DOHH2 (cell line): ENCODE results near the gene IGFBP3.
A peak's percentile ranks its signal among the peaks of the same experiment; 100 is the strongest.

Experiments
- H3F3A ChIP-seq: fragments of 200-600 bp; sonication (generic), shearing (Covaris generic); 2 replicates; pipeline ENCODE4 v1.6.0; 2016; ENCODE audit warnings: antibody characterized with exemption, mild to moderate bottlenecking; ENCODE audit not compliant: control insufficient read depth, insufficient read depth
- H3K27ac ChIP-seq: fragments of 200-600 bp; sonication (generic); 2 replicates; pipeline ENCODE4 v1.5.1; 2014; ENCODE audit warnings: low read depth, mild to moderate bottlenecking, low read length, moderate library complexity
- H3K27me3 ChIP-seq: fragments of 200-600 bp; sonication (generic); 2 replicates; pipeline ENCODE4 v1.6.1; 2014; ENCODE audit warnings: mild to moderate bottlenecking, low read length, mixed read lengths; ENCODE audit not compliant: control insufficient read depth
- H3K36me3 ChIP-seq: fragments of 200-600 bp; sonication (generic); 2 replicates; pipeline ENCODE4 v1.6.1; 2014; ENCODE audit warnings: mild to moderate bottlenecking, low read length, moderate library complexity, mixed read lengths; ENCODE audit not compliant: control insufficient read depth
- H3K4me1 ChIP-seq: fragments of 200-600 bp; sonication (generic); 2 replicates; pipeline ENCODE4 v1.6.1; 2014; ENCODE audit warnings: mild to moderate bottlenecking, low read length, mixed read lengths; ENCODE audit not compliant: control insufficient read depth
- H3K4me2 ChIP-seq: fragments of 200-600 bp; sonication (generic); 2 replicates; pipeline ENCODE4 v1.6.0; 2014; ENCODE audit warnings: mild to moderate bottlenecking, low read length, moderate library complexity
- H3K4me3 ChIP-seq: fragments of 200-600 bp; sonication (generic); 2 replicates; pipeline ENCODE4 v1.5.1; 2014; ENCODE audit warnings: mild to moderate bottlenecking, low read length, mixed read lengths
- H3K79me2 ChIP-seq: fragments of 200-600 bp; sonication (generic); 2 replicates; pipeline ENCODE4 v1.6.1; 2014; ENCODE audit warnings: mild to moderate bottlenecking, low read length, mixed read lengths; ENCODE audit not compliant: control insufficient read depth
- H3K9me2 ChIP-seq: fragments of 200-600 bp; sonication (generic); replicated peaks from 2 replicates; pipeline ENCODE4 v1.6.1; 2014; ENCODE audit warnings: mild to moderate bottlenecking, low read length, mixed read lengths; ENCODE audit not compliant: control insufficient read depth
- H3K9me3 ChIP-seq: fragments of 200-600 bp; sonication (generic); 2 replicates; pipeline ENCODE4 v1.6.1; 2014; ENCODE audit warnings: antibody characterized with exemption, low read length, mixed read lengths; ENCODE audit not compliant: control insufficient read depth, insufficient read depth
- H4K20me1 ChIP-seq: fragments of 200-600 bp; sonication (generic); 2 replicates; pipeline ENCODE4 v1.6.0; 2014; ENCODE audit warnings: low read depth, mild to moderate bottlenecking, antibody characterized with exemption, low read length, moderate library complexity; ENCODE audit not compliant: control insufficient read depth, insufficient read depth
- CTCF ChIP-seq: fragments of 200-600 bp; sonication (generic); IDR thresholded peaks from one replicate; pipeline ENCODE4 v1.5.1; 2014; ENCODE audit warnings: antibody characterized with exemption, mild to moderate bottlenecking, low read depth, low read length; ENCODE audit not compliant: poor library complexity, severe bottlenecking
- EZH2phosphoT487 ChIP-seq: fragments of 200-600 bp; sonication (generic); IDR thresholded peaks from 2 replicates; pipeline ENCODE4 v1.6.1; 2017; ENCODE audit warnings: borderline replicate concordance, mild to moderate bottlenecking, antibody characterized with exemption, low read length, moderate library complexity, mixed read lengths

The IGFBP3 gene

DNA sequence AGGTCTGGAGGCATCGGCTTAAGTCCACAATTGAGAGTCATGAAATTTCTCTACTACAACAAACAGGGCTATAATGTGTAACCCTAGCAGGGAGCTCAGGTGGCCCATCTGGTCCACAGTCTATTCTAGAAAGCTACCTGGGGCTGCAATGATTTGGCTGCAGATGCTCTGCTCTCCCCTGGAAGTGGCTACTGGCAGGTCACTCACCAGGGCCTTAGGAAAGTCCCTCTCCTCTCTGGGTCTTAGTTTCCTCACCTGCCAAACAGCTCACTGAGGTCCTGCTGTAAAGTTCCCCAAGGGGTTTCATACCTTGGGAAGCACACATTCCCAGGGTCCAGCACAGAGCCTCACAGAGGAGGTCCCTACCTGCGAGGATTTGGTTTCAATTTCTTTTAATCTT, 2.5 kb downstream of the IGFBP3 start:
- Histone ChIP-seq H3K4me1 (no peaks in the 10 kb centered on the region), H3K4me2 (no peak overlapping the region)

DNA sequence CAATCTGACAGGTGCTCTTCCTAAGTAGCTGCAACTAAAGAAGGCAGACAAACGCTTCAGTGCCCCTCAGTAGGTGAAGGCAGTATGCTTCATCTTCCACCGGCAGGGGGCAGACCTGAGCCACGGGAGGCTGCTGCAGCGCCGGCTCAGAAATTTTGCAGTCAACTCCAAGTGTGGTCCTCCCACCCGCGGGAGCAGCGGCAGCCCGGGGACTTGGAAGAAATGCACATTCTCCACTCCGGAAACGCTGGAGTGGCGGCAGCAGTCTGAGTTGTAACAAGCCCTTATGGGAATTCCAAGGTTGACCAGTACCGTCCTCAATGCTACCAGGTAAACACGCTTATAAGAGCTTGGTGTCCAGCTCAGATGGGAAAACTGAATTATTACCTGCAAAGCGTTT, 3.4 kb downstream of the IGFBP3 start:
- no peaks in the 10 kb centered on the region for H3K36me3 ChIP-seq
- no peak overlapping the region for H3K27ac ChIP-seq
- H4K20me1 ChIP-seq: no peaks in the 10 kb centered on the region
- H3K79me2 ChIP-seq: no peaks in the 10 kb centered on the region
- no peaks in the 10 kb centered on the region for H3K9me3 ChIP-seq
- peaks cover 41% of the 10 kb centered on the region for H3K27me3 ChIP-seq
- peak; percentile 99 for TF ChIP-seq CTCF
- no peak for TF ChIP-seq EZH2phosphoT487
- no peaks in the 10 kb centered on the region for H3F3A ChIP-seq
- H3K4me3 ChIP-seq: no peak overlapping the region
- no peaks in the 10 kb centered on the region for H3K9me2 ChIP-seq
- no peak overlapping the region for H3K4me2 ChIP-seq
- no peaks in the 10 kb centered on the region for H3K4me1 ChIP-seq

More for the DNA sequence above, 2.5 kb downstream of the IGFBP3 start:
- no peaks in the 10 kb centered on the region for H3K79me2 ChIP-seq
- no peak overlapping the region for H3K27ac ChIP-seq
- no peaks in the 10 kb centered on the region for H3K9me3 ChIP-seq
- no peak for TF ChIP-seq EZH2phosphoT487
- TF ChIP-seq CTCF: no peak
- H3K4me3 ChIP-seq: no peak overlapping the region
- no peaks in the 10 kb centered on the region for H3K36me3 ChIP-seq
- H3F3A ChIP-seq: no peaks in the 10 kb centered on the region
- H3K27me3 ChIP-seq: peaks cover 42% of the 10 kb centered on the region
- H4K20me1 ChIP-seq: no peaks in the 10 kb centered on the region
- H3K9me2 ChIP-seq: no peaks in the 10 kb centered on the region

- no peak for TF ChIP-seq EZH2phosphoT487
- TF ChIP-seq CTCF: no peak
- no peaks in the 10 kb centered on the region for H3K36me3 ChIP-seq
- H3K4me2 ChIP-seq: no peak overlapping the region
- no peaks in the 10 kb centered on the region for H3K9me2 ChIP-seq
- no peaks in the 10 kb centered on the region for H3K9me3 ChIP-seq
- no peaks in the 10 kb centered on the region for H3K4me1 ChIP-seq
- H3K27me3 ChIP-seq: peaks cover 36% of the 10 kb centered on the region
- no peak overlapping the region for H3K4me3 ChIP-seq
- no peaks in the 10 kb centered on the region for H4K20me1 ChIP-seq
- H3K79me2 ChIP-seq: no peaks in the 10 kb centered on the region
- H3F3A ChIP-seq: no peaks in the 10 kb centered on the region
- no peak overlapping the region for H3K27ac ChIP-seq
Measured at GRCh38 chr7:45917064-45917463, 4.0 kb downstream of the IGFBP3 start.

- no peak overlapping the region for H3K4me2 ChIP-seq
- H3K79me2 ChIP-seq: no peaks in the 10 kb centered on the region
- H3F3A ChIP-seq: no peaks in the 10 kb centered on the region
- TF ChIP-seq EZH2phosphoT487: no peak
- TF ChIP-seq CTCF: no peak
- no peak overlapping the region for H3K27ac ChIP-seq
- H3K27me3 ChIP-seq: peaks cover 36% of the 10 kb centered on the region
- H3K4me1 ChIP-seq: no peaks in the 10 kb centered on the region
- H4K20me1 ChIP-seq: no peaks in the 10 kb centered on the region
- H3K4me3 ChIP-seq: no peak overlapping the region
- H3K9me2 ChIP-seq: no peaks in the 10 kb centered on the region
- no peaks in the 10 kb centered on the region for H3K9me3 ChIP-seq
- no peaks in the 10 kb centered on the region for H3K36me3 ChIP-seq
Measured at GRCh38 chr7:45915606-45916005, 5.5 kb downstream of the IGFBP3 start.
